NCI-H1436 (cell line): ENCODE results near the gene CASKIN1.
"Not testable (repeated sequence)": the region's sequence is repeated elsewhere in the genome, so short reads cannot be mapped to it uniquely, and the experiment has no call there.

Experiments used
- DNase-seq: peaks from one replicate; lab custom pipeline; 2025; lab: John Stamatoyannopoulos, UW

CASKIN1 gene

GRCh38 chr16:2196162-2196980 lies at the start of gene CASKIN1:
Gene CASKIN1, minus strand, starts transcription at chr16:2196605. Its CDS starts 173 bp downstream, at chr16:2196432.
- DNase-seq, result peak; percentile 17

DNA sequence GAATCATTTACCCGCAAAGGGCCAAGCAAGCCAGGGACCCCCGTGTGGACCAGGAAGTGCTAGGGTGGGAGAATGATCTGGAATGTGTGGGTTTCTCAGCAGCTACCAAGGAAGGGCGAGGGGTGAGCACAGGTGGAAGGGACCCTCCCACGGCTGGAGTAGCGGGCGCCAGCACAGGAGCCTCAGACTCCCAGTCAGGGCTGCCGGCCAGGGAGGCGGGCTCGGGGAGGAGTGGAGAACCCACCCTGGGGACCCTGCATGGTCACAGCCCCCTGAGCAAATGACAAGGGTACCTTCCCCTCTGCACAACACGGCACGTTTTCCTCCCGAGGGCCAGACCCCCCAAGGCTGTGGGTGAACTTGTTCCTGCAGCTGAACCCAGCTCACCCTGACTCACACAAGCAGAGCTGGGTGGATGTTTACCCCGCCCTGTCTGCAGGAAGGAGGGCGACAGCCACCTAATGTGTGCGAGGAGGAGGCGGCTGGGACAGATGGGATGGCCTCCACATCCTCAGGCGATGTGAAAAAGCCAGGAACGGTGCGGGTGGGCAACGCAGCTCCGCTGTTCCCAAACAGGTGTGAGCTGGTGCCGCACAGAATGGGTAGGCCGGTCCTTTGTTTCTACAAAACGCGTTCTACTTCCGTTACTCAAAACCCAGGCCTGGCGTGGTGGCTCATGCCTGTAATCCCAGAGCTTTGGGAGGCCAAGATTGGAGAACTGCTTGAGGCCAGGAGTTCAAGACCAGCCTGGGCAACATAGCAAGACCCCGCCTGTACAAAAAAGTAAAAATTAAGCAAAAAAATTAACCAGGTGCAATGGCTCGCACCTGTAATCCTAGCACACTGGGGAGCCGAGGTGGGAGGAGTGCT lies 48.8 kb upstream of the CASKIN1 start:
- DNase-seq, result no peak

DNA sequence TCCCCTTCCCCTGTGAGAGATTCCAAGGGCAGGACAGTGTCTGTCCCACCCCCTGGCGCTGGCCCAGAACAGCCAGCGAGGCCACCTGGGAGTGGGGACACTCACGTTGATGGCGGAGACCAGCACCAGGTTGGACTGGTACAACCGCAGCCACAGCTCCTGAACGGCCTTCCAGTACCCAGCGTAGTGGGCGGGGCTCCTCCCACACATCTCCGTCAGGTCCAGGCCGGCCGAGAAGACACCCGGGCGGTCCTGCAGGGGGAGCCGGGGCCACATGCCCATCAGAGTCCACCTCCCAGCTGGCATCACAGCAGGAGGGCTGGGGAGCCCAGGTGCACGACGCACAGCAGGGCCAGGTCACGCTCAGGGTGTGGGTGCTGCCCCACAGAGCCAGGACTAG lies 47.9 kb upstream of the CASKIN1 start:
- DNase-seq, result no peak

- DNase-seq, result no peak
Measured at GRCh38 chr16:2243781-2244180, 47.4 kb upstream of the CASKIN1 start.

DNA sequence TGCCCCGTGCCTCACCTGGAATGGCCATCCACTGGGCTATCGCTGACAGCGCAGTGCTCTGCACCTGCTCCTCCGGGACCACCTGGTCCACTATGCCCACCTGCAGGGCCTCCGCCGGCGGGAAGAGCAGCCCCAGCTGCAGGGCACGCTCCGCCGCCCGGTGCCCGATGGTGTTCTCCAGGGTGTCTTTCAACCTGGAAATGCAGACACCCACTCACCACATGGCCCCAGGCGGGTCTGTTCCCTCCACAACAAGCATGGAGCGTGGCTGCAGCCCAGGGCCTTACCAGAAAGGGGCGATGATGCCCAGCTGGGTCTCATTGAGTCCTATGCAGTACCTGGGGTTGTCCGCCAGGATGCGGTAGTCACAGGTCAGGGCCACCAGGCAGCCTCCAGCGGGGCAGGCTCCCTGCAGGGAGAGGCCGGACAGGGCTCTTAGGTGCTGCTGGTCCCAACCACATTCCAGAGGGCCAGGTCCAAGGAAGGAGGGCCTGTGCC lies 46.7 kb upstream of the CASKIN1 start:
- DNase-seq, result no peak

DNA sequence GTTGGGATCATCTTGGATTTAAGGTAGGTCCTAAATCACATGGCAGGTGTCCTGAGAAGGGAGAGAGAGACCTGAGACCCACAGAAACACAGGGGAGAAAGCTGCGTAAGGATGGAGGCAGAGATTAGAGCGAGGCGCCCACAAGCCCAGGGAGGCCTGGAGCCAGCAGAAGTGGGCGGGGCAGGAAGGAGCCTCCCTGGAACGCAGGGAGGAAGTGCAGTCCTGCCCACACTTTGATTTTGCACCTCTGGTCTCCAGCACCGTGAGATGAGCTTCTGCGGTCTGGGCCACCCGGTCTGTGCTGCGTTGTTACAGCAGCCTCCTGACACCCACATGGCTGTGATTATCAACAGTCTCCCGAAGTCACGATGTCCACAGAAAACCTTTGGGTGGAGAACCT lies 46.2 kb upstream of the CASKIN1 start:
- DNase-seq, result no peak

DNA sequence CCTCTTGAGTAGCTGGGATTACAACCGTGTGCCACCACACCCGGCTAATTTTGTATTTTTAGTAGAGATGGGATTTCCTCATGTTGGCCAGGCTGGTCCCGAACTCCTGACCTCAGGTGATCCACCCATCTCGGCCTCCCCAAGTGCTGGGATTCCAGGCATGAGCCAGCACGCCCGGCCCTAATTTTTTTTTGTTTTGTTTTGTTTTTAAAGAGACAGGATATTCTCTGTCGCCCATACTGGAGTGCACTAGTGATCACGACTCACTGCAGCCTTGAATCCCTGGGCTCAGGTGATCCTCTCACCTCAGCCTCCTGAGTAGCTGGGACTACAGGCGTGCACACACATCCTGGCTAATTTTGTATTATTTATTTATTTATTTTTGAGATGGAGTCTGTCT lies 43.9 kb upstream of the CASKIN1 start:
- DNase-seq, result not testable (repeated sequence)

GRCh38 chr16:2238838-2239675 lies 42.7 kb upstream of the CASKIN1 start:
- DNase-seq, result no peak

DNA sequence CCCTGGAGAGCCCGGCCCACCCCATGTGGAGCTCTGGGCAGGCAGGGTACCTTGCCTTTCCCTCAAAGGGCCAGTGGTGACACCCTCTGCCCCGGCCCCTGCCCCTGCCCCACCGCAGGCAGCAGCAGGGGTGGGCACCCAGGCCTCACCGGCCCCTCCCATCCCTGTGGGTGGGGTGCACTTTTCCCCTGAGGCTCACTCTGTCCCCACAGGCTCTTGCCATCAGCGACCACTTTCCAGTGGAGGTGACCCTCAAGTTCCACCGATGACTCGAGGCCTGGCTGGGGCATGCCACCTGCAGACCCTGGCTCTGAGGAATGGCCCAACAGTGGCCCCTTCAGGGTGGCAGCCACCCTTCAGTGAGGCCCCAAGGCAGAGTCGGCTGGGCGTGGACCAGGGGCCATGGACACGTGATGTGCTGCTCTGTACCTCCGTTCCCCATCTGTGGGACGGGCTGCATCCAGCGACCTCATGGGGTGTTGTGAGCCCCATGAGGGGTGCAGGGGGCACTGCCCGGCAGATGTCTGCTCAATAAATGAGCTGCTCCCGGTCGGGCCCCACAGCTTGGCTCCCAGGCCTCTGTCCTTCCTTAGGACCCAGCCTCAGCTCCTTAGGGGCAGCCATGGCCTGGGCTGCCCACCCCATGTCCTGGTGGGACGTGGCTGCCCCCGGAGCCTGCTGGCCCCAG lies 41.9 kb upstream of the CASKIN1 start:
- no peak for DNase-seq

DNA sequence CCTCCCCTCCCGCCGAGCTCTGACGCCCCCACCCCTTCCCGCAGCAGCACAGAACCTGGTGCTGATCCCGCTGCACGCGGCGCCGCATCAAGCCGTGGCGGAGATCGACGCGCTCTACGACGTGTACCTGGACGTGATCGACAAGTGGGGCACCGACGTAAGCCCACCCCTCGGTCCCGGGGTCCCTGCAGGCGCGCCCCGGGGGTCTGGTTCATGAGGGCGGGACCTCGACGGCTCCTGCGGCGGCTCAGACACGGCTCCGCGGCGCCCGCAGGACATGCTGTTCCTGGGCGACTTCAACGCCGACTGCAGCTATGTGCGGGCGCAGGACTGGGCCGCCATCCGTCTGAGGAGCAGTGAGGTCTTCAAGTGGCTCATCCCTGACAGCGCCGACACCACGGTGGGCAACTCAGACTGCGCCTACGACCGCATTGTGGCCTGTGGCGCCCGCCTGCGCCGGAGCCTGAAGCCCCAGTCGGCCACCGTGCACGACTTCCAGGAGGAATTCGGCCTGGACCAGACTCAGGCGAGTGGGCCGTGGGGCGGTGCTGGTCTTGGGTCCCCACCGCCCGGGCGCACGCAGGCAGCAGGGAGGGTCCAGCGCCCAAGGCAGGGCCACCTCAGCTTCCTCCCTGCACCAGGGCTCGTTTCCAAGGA lies 41.2 kb upstream of the CASKIN1 start:
- no peak for DNase-seq

GRCh38 chr16:2237102-2237482 lies 40.7 kb upstream of the CASKIN1 start:
- no peak for DNase-seq

DNA sequence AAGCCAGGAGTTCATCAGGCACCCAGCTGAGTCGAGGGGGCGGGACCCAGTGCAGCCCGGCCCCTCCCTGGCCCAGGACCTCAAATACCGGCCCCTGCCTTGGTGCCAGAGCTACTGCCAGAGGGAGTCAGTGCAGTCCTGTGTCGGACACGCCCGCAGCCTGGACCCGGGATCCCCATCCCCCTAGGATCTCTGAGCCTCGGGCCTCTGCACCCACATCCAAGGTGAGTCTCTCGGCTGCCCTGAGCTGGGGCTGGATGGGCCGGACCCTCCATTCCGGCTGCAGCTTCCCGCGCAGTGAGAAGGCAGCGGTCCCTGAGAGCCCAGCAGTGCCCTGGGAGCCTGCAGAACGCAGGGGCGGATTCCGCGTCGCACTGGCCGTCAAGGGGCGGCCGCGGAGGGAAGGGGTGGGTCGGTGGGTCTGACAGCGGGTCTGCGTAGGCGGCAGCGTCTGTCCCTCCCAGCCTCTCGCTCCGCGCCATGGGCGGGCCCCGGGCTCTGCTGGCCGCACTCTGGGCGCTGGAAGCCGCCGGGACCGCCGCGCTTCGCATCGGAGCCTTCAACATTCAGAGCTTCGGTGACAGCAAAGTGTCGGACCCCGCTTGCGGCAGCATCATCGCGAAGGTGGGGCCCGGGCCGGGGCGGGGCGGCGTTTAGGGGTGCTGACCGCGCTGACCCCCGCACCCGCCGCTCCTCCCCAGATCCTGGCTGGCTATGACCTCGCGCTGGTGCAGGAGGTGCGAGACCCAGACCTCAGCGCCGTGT lies 40.1 kb upstream of the CASKIN1 start, which contains the start of gene DNASE1L2:
Gene DNASE1L2 (plus strand): TSS at position 108 of the 765 bp plus-strand sequence. CDS start 373 bp downstream, at position 481.
- DNase-seq, result no peak

DNA sequence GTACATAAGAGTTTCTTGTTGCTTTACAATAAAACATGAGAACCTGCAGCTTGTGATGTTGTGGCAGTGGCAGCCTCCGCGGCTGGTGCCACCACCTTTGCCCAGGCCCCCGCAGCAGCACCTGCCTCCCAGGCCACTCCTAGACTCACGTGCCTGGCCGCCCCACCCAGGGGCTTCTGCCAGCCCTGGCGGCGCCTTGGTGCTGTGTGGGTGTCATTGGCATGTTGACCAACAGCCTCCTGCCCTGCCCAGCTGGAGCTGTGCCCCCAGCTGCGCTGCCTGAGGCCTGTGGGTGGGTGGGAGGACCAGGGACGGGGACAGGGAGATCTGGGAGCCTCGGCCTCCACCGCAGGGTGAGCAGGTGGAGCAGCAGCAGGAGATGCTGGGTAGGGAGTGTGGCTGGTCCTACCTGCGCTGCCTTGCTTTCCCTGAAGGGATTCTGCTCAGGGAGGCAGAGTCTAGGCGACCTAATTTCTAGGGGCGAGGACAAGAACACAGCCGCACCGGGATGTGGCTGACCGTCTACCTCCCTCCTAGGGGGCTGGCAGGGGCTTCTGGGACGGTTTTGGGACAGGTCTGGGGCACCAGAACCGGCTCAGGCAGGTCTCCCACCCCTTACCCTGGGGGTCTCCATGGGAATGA lies 39.4 kb upstream of the CASKIN1 start:
- DNase-seq, result no peak

DNA sequence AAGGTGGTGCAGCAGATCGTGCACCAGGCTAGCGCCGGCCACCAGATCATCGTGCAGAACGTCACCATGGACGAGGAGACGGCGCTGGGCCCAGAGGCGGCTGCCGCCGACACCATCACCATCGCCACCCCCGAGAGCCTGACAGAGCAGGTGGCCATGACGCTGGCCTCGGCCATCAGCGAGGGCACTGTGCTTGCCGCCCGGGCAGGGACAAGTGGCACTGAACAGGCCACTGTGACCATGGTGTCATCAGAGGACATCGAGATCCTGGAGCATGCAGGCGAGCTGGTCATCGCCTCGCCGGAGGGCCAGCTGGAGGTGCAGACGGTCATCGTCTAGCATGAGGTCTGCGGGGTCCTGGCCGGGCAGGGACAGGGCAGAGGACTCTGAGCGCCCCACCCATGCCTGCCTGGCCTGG lies 38.8 kb upstream of the CASKIN1 start:
- no peak for DNase-seq

GRCh38 chr16:2234813-2235170 lies 38.4 kb upstream of the CASKIN1 start:
- no peak for DNase-seq

GRCh38 chr16:2233872-2234812 lies 37.7 kb upstream of the CASKIN1 start:
- DNase-seq, result no peak

GRCh38 chr16:2233046-2233775 lies 36.8 kb upstream of the CASKIN1 start:
- no peak for DNase-seq
